ENCODE results near the gene RNASEH2A. TPM values are rescaled to one million over a fixed set of nuclear protein-coding genes. Genes with fewer than 3 reads are reported as not detected.

RNASEH2A gene
- total RNA-seq, 4 donors from 2014 or later: 3.6 to 7.5 (median 5.1) TPM

DNA sequence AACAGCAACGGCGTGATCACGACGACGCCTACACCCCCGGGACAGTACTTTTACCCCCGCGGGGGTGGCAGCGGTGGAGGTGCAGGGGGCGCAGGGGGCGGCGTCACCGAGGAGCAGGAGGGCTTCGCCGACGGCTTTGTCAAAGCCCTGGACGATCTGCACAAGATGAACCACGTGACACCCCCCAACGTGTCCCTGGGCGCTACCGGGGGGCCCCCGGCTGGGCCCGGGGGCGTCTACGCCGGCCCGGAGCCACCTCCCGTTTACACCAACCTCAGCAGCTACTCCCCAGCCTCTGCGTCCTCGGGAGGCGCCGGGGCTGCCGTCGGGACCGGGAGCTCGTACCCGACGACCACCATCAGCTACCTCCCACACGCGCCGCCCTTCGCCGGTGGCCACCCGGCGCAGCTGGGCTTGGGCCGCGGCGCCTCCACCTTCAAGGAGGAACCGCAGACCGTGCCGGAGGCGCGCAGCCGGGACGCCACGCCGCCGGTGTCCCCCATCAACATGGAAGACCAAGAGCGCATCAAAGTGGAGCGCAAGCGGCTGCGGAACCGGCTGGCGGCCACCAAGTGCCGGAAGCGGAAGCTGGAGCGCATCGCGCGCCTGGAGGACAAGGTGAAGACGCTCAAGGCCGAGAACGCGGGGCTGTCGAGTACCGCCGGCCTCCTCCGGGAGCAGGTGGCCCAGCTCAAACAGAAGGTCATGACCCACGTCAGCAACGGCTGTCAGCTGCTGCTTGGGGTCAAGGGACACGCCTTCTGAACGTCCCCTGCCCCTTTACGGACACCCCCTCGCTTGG, 14.1 kb upstream of the RNASEH2A start:
- TF ChIP-seq CTCF (IDR thresholded peaks at IDR 0.05; ENCODE audit: low read depth): no peak

- TF ChIP-seq CTCF (IDR thresholded peaks at IDR 0.05; ENCODE audit: low read depth): no peak
Observed at GRCh38 chr19:12792853-12793289, 13.5 kb upstream of the RNASEH2A start.

DNA sequence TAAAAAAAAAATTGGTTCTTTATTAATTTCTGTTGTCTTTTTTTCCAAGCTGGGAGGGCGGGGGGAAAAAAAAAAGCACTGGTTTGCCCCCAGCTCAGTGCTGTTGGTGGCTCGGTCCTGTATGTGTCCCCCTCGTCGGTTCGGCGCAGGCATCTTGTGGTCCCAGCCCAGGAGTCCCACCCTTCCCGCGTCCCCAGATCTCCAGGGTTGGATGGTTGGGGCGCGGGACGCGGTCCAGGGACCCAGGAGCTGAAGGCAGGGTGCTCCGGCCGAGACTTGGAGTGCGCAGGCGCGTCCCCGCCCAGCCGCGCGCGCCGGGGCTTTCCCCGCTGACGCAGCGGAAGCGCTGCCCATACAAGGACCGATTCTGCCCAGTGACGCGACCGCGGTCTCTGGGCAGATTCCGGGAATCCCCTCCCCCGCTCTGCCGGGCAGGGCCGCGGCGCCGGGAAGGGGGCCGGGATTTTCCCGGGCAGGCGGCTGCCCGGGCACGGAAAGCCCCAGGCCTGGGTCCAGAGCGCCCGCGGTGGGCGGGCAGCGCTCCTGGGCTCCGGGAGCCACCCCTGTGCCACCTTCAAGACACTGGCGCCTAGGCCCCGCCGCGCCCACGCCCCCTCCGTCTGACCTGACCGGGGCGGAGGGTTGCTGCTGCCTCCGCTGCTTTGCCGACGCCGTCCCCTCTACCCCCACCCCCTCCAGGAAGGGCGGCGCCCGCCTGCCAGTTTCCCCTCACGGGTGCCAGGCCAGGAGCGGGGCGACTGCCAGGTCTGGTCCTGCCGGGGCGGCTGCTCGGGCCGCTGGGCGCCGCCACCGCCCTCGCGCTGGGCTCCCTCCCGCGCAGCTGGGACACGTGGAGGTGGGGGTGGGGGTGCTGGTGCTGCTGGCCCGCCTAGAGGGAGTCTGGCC, 12.8 kb upstream of the RNASEH2A start:
- TF ChIP-seq CTCF (IDR thresholded peaks at IDR 0.05; ENCODE audit: low read depth): no peak

GRCh38 chr19:12794196-12794941, 12.0 kb upstream of the RNASEH2A start:
- no peak for TF ChIP-seq CTCF (IDR thresholded peaks at IDR 0.05; ENCODE audit: low read depth)

DNA sequence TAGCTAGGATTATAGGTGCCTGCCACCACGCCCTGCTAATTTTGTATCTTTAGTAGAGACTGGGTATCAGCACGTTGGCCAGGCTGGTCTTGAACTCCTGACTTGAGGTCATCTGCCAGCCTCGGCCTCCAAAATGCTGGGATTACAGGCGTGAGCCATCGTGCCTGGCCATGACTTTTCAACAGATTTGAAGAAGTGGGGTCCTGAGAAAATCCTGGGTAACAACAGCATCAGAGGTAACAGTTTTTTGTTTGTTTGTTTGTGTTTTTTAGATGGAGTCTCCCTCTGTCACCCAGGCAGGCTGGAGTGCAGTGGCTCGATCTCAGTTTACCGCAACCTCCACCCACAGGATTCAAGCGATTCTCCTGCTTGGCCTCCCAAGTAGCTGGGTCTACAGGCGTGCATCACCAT, 11.4 kb upstream of the RNASEH2A start:
- no peak for TF ChIP-seq CTCF (IDR thresholded peaks at IDR 0.05; ENCODE audit: low read depth)

- TF ChIP-seq CTCF (IDR thresholded peaks at IDR 0.05; ENCODE audit: low read depth): peak; percentile 36
Observed at GRCh38 chr19:12796146-12797071, 10.0 kb upstream of the RNASEH2A start.
